Measurements from ENCODE around the gene TMEM40. TPM values are rescaled to one million over a fixed set of nuclear protein-coding genes. Genes with fewer than 3 reads are reported as not detected.

Gene TMEM40
- total and polyA plus RNA-seq, 2 experiments from 2014 or later, result 0.14 to 0.48 TPM

GRCh38 chr3:12774619-12775018 lies 15.6 kb upstream of the TMEM40 start:
- Mint-ChIP-seq H3K4me3 (no peak overlapping the region), H3K27ac (no peak overlapping the region), H3K27me3 (ENCODE audit: insufficient read depth, low read depth, poor library complexity) (no peaks in the 10 kb centered on the region), H3K9me3 (no peaks in the 10 kb centered on the region), H3K4me1 (no peaks in the 10 kb centered on the region), H3K36me3 (ENCODE audit: low read depth) (no peaks in the 10 kb centered on the region)
- H2AFZ ChIP-seq, result no peak overlapping the region
- no peaks in the 10 kb centered on the region for H4K20me1 ChIP-seq (replicated peaks; ENCODE audit: insufficient read depth)
- H3K27me3 ChIP-seq (ENCODE audit: insufficient read depth), result 0 out of 2 replicates have a peak, but pooled peaks cover 3% of the 10 kb centered on the region
- no peaks in the 10 kb centered on the region for H3K9me2 ChIP-seq (ENCODE audit: insufficient read depth)
- H3K4me2 ChIP-seq, result no peak overlapping the region
- H3K4me1 ChIP-seq (ENCODE audit: insufficient read depth), result no peaks in the 10 kb centered on the region
- no peak overlapping the region for H3K4me3 ChIP-seq
- H3K36me3 ChIP-seq (ENCODE audit: insufficient read depth), result no peaks in the 10 kb centered on the region
- peak in 1 of 2 experiments; percentile 23; a peak in 2 of 4 replicates for TF ChIP-seq CTCF (conservative IDR thresholded peaks at IDR 0.05; ENCODE audit: low read depth in 2 of 2)
- no peak for TF ChIP-seq STAT1 (IDR thresholded peaks at IDR 0.05; ENCODE audit: unreplicated experiment)
- TF ChIP-seq ETS1 (IDR thresholded peaks at IDR 0.05), result no peak
- no peak for TF ChIP-seq ZNF462 (CRISPR knock-in tag; IDR thresholded peaks at IDR 0.05)
- no peak for TF ChIP-seq REST (IDR thresholded peaks at IDR 0.05; ENCODE audit: unreplicated experiment)
- no peak for DNase-seq (ENCODE audit: low spot score)
- H3K27ac ChIP-seq (ENCODE audit: low read depth), result no peak overlapping the region
- ATAC-seq, result no peak
- no peaks in the 10 kb centered on the region for H3F3A ChIP-seq (replicated peaks; ENCODE audit: low read depth)
- H3K79me2 ChIP-seq (replicated peaks; ENCODE audit: insufficient read depth), result no peaks in the 10 kb centered on the region

Measured in GM23338 (cell line).